Peyer's patch (tissue), 4 donors: ENCODE data around the gene ANP32E. TPM values are rescaled to one million over a fixed set of nuclear protein-coding genes. Genes with fewer than 3 reads are reported as not detected.
A peak's percentile ranks its signal among the peaks of the same experiment; 100 is the strongest.
"Not testable (repeated sequence)": the region's sequence is repeated elsewhere in the genome, so short reads cannot be mapped to it uniquely, and the experiment has no call there.

ENCODE experiments used
- DNase-seq, 3 donors: peaks; one replicate each; pipeline ENCODE4 v3.0.0-alpha.2; 2017 to 2019
- H3K27ac ChIP-seq, 4 donors: fragments of 200-600 bp; sonication (generic); one replicate each; pipeline ENCODE4 v1.5.1; 2016 to 2019
- H3K27me3 ChIP-seq, 2 donors: fragments of 200-600 bp; sonication (generic); one replicate each; pipeline ENCODE4 v1.5.1; 2019
- H3K36me3 ChIP-seq, 3 donors: fragments of 200-600 bp; sonication (generic); one replicate each; pipeline ENCODE4 v1.5.1; 2016 to 2019
- H3K4me1 ChIP-seq, 4 donors: fragments of 200-600 bp; sonication (generic); one replicate each; pipeline ENCODE4 v1.5.1; 2016 to 2019
- H3K4me3 ChIP-seq, 4 donors: fragments of 200-600 bp; sonication (generic); 1 replicate in 3 of 4; 2 replicates in 1 of 4; pipeline ENCODE4 v1.5.1; 2016 to 2019; ENCODE audit warnings: mild to moderate bottlenecking in 1 of 4
- H3K9me3 ChIP-seq, 4 donors: fragments of 200-600 bp; sonication (generic); one replicate each; pipeline ENCODE4 v1.5.1; 2016 to 2019; ENCODE audit warnings: mild to moderate bottlenecking in 1 of 4
- CTCF ChIP-seq, 6 experiments: fragments of 450-650 bp in 4 of 6; fragments of 200-600 bp in 2 of 6; sonication (generic) in 1 of 6; IDR thresholded peaks; one replicate each; pipeline ENCODE4 v1.5.1; 2017 to 2019; ENCODE audit warnings: antibody characterized with exemption in 6 of 6, mild to moderate bottlenecking in 3 of 6, moderate library complexity in 1 of 6
- POLR2A ChIP-seq, 2 donors: fragments of 450-650 bp; IDR thresholded peaks; one replicate each; pipeline ENCODE4 v1.5.1; 2017; ENCODE audit warnings: antibody characterized with exemption in 2 of 2, mild to moderate bottlenecking in 2 of 2, moderate library complexity in 2 of 2
- total RNA-seq, 4 donors: library from RNA; depleted of rRNA; stranded (reverse); fragments of >200 nt; gene quantifications; one replicate each; pipeline ENCODE4 v1.1.0, GENCODE V29; 2016

The ANP32E gene
- total RNA-seq, 4 donors from 2014 or later, result 7.3 to 24.8 (median 9.9) TPM

- peak; percentile 83 to 93 (median 84) for DNase-seq
- Histone ChIP-seq H3K27ac (peak overlapping the region; percentile 89 to 97 (median 94)), H3K4me1 (peaks cover 0 to 12% (median 0%) of the 10 kb centered on the region in 4 donors), H3K4me3 (peak overlapping the region; percentile 68 to 86 (median 74)), H3K36me3 (no peaks in the 10 kb centered on the region), H3K9me3 (no peaks in the 10 kb centered on the region), H3K27me3 (no peaks in the 10 kb centered on the region)
- TF ChIP-seq CTCF (IDR thresholded peaks at IDR 0.05) (no peak), POLR2A (IDR thresholded peaks at IDR 0.05) (peak; percentile 53 to 59)
Observed at GRCh38 chr1:150234566-150235293, 1.2 kb downstream of the ANP32E start.

GRCh38 chr1:150234309-150234565 lies 1.7 kb downstream of the ANP32E start:
- peaks cover 0 to 12% (median 0%) of the 10 kb centered on the region in 4 donors for H3K4me1 ChIP-seq
- no peaks in the 10 kb centered on the region for H3K27me3 ChIP-seq
- H3K4me3 ChIP-seq, result peak overlapping the region; percentile 68 to 86 (median 74)
- H3K27ac ChIP-seq, result peak overlapping the region; percentile 89 to 97 (median 94)
- DNase-seq, result no peak
- no peaks in the 10 kb centered on the region for H3K9me3 ChIP-seq
- TF ChIP-seq CTCF (IDR thresholded peaks at IDR 0.05) (no peak), POLR2A (IDR thresholded peaks at IDR 0.05) (no peak)
- peaks cover 0 to 4% (median 0%) of the 10 kb centered on the region in 3 donors for H3K36me3 ChIP-seq

- TF ChIP-seq POLR2A (IDR thresholded peaks at IDR 0.05), result no peak
- TF ChIP-seq CTCF (IDR thresholded peaks at IDR 0.05), result no peak
- DNase-seq, result peak in 1 of 3 donors; percentile 54
- no peaks in the 10 kb centered on the region for H3K9me3 ChIP-seq
- no peaks in the 10 kb centered on the region for H3K27me3 ChIP-seq
- H3K4me3 ChIP-seq, result peak overlapping the region; percentile 68 to 86 (median 74)
- H3K4me1 ChIP-seq, result peaks cover 0 to 12% (median 0%) of the 10 kb centered on the region in 4 donors
- H3K27ac ChIP-seq, result peak overlapping the region; percentile 89 to 97 (median 94)
- H3K36me3 ChIP-seq, result peaks cover 0 to 9% (median 0%) of the 10 kb centered on the region in 3 donors
Observed at GRCh38 chr1:150233359-150234308, 2.3 kb downstream of the ANP32E start.

- not testable (repeated sequence) for H3K36me3 ChIP-seq, H3K4me3 ChIP-seq, DNase-seq, H3K27me3 ChIP-seq, H3K9me3 ChIP-seq
- Histone ChIP-seq H3K27ac (peak overlapping the region in 2 of 4 donors; percentile 13 to 96), H3K4me1 (peaks cover 0 to 12% (median 0%) of the 10 kb centered on the region in 4 donors)
Observed at GRCh38 chr1:150232921-150233320, 3.0 kb downstream of the ANP32E start.

- not testable (repeated sequence) for H3K27me3 ChIP-seq, H3K9me3 ChIP-seq, H3K4me1 ChIP-seq, H3K4me3 ChIP-seq, DNase-seq, H3K27ac ChIP-seq
- H3K36me3 ChIP-seq, result peaks cover 0 to 40% (median 3%) of the 10 kb centered on the region in 3 donors
Observed at GRCh38 chr1:150228246-150228645, 7.7 kb downstream of the ANP32E start.

- H3K9me3 ChIP-seq, result no peaks in the 10 kb centered on the region
- TF ChIP-seq CTCF (IDR thresholded peaks at IDR 0.05) (no peak), POLR2A (IDR thresholded peaks at IDR 0.05) (no peak)
- peaks cover 0 to 51% (median 3%) of the 10 kb centered on the region in 3 donors for H3K36me3 ChIP-seq
- DNase-seq, result no peak
- H3K4me1 ChIP-seq, result no peaks in the 10 kb centered on the region
- H3K27ac ChIP-seq, result no peak overlapping the region
- H3K27me3 ChIP-seq, result no peaks in the 10 kb centered on the region
- H3K4me3 ChIP-seq, result no peak overlapping the region
Observed at GRCh38 chr1:150227228-150227627, 8.7 kb downstream of the ANP32E start.
